A673 (cell line): ENCODE results near the gene TMBIM1. TPM values are rescaled to one million over a fixed set of nuclear protein-coding genes. Genes with fewer than 3 reads are reported as not detected.

ENCODE experiments used
- BruUV-seq: library from RNA; stranded (reverse); fragments of 400-500 nt; replicated peaks from 2 replicates; lab custom pipeline; 2021; lab: Mats Ljungman, UMichigan
- CTCF ChIA-PET: fragments of 300-600 bp; sonication (Branson Sonifier 250); formaldehyde crosslinking; loops from one replicate; lab custom pipeline; 2022; ENCODE audit warnings: antibody characterized with exemption; lab: Charles Lee
- POLR2A ChIA-PET: fragments of 300-600 bp; sonication (Branson Sonifier 250); formaldehyde crosslinking; loops from one replicate; lab custom pipeline; 2022; ENCODE audit warnings: antibody characterized with exemption; ENCODE audit not compliant: low non-redundant PET; lab: Charles Lee
- DNase-seq: peaks from one replicate; pipeline ENCODE4 v3.0.0-alpha.2; 2015; ENCODE audit warnings: low spot score
- H3K27ac ChIP-seq: fragments of 200-600 bp; sonication (generic); 2 replicates; pipeline ENCODE4 v1.5.1; 2016; ENCODE audit warnings: mixed run types, low read depth, mild to moderate bottlenecking, mixed read lengths, antibody characterized with exemption, low read length; ENCODE audit not compliant: poor library complexity, severe bottlenecking
- H3K27me3 ChIP-seq: fragments of 200-600 bp; sonication (generic); replicated peaks from 2 replicates; pipeline ENCODE4 v1.6.1; 2017; ENCODE audit warnings: mixed run types, low read depth, mild to moderate bottlenecking, mixed read lengths, antibody characterized with exemption, low read length; ENCODE audit not compliant: insufficient read depth, poor library complexity
- H3K36me3 ChIP-seq: fragments of 200-600 bp; sonication (generic); 2 replicates; pipeline ENCODE4 v1.6.1; 2016; ENCODE audit warnings: mixed run types, mild to moderate bottlenecking, mixed read lengths, antibody characterized with exemption, low read length; ENCODE audit not compliant: insufficient read depth, poor library complexity, severe bottlenecking
- H3K4me1 ChIP-seq: fragments of 200-600 bp; sonication (generic); 2 replicates; pipeline ENCODE4 v1.6.1; 2017; ENCODE audit warnings: mixed run types, mild to moderate bottlenecking, mixed read lengths, antibody characterized with exemption, low read length; ENCODE audit not compliant: insufficient read depth, poor library complexity, severe bottlenecking
- H3K4me3 ChIP-seq: fragments of 200-600 bp; sonication (generic); 2 replicates; pipeline ENCODE4 v1.5.1; 2016; ENCODE audit warnings: low read depth, mixed run types, mild to moderate bottlenecking, mixed read lengths, low read length; ENCODE audit not compliant: poor library complexity, severe bottlenecking
- H3K9me3 ChIP-seq: fragments of 200-600 bp; sonication (generic); 2 replicates; pipeline ENCODE4 v1.6.1; 2016; ENCODE audit warnings: mixed run types, low read depth, mild to moderate bottlenecking, mixed read lengths, antibody characterized with exemption, low read length; ENCODE audit not compliant: poor library complexity, severe bottlenecking
- EZH2 ChIP-seq: fragments of 200-600 bp; sonication (generic); IDR thresholded peaks from 2 replicates; pipeline ENCODE4 v1.6.1; 2017; ENCODE audit warnings: borderline replicate concordance, low read depth, mild to moderate bottlenecking, mixed read lengths, antibody characterized with exemption, low read length; ENCODE audit not compliant: poor library complexity, severe bottlenecking
- intact Hi-C: fragments of 100-400 bp; cut with micrococcal nuclease; formaldehyde crosslinking; loops from one replicate; pipeline ENCODE4 v1.10.0; 2022; ENCODE audit not compliant: unreplicated experiment
- total RNA-seq: library from RNA; stranded (reverse); gene quantifications from 2 replicates; pipeline ENCODE4 v1.2.3, GENCODE V29; 2021
- TF ChIP-seq, protein P1 (sequence below): fragments of 300-800, 200-600 bp; sonication (generic); conservative IDR thresholded peaks from 2 replicates; pipeline ENCODE4 v1.5.1; 2017; ENCODE audit warnings: low read depth, mild to moderate bottlenecking, antibody characterized with exemption, low read length, moderate library complexity, mixed read lengths

The TMBIM1 gene
- total RNA-seq, 1 experiment from 2014 or later = 43.9 TPM

GRCh38 chr2:218328294-218328693 is 36.0 kb upstream of the TMBIM1 start:
- ChIA-PET CTCF (no interaction called here), POLR2A (interaction anchor here (0.7 kb wide), 1 partner anchor 83 kb away, joined by 10 read pairs; no protein-coding TSS in a partner anchor)
- no TSS peak for BruUV-seq
- no peak for DNase-seq
- TF ChIP-seq, protein P1, sequence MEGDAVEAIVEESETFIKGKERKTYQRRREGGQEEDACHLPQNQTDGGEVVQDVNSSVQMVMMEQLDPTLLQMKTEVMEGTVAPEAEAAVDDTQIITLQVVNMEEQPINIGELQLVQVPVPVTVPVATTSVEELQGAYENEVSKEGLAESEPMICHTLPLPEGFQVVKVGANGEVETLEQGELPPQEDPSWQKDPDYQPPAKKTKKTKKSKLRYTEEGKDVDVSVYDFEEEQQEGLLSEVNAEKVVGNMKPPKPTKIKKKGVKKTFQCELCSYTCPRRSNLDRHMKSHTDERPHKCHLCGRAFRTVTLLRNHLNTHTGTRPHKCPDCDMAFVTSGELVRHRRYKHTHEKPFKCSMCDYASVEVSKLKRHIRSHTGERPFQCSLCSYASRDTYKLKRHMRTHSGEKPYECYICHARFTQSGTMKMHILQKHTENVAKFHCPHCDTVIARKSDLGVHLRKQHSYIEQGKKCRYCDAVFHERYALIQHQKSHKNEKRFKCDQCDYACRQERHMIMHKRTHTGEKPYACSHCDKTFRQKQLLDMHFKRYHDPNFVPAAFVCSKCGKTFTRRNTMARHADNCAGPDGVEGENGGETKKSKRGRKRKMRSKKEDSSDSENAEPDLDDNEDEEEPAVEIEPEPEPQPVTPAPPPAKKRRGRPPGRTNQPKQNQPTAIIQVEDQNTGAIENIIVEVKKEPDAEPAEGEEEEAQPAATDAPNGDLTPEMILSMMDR = no peak
- no peak for TF ChIP-seq EZH2
- no peaks in the 10 kb centered on the region for H3K36me3 ChIP-seq
- no peak overlapping the region for H3K27ac ChIP-seq
- intact Hi-C loops = no loop called here
- no peaks in the 10 kb centered on the region for H3K27me3 ChIP-seq
- H3K9me3 ChIP-seq = no peaks in the 10 kb centered on the region
- peaks cover 9% of the 10 kb centered on the region for H3K4me1 ChIP-seq
- H3K4me3 ChIP-seq = no peak overlapping the region

DNA sequence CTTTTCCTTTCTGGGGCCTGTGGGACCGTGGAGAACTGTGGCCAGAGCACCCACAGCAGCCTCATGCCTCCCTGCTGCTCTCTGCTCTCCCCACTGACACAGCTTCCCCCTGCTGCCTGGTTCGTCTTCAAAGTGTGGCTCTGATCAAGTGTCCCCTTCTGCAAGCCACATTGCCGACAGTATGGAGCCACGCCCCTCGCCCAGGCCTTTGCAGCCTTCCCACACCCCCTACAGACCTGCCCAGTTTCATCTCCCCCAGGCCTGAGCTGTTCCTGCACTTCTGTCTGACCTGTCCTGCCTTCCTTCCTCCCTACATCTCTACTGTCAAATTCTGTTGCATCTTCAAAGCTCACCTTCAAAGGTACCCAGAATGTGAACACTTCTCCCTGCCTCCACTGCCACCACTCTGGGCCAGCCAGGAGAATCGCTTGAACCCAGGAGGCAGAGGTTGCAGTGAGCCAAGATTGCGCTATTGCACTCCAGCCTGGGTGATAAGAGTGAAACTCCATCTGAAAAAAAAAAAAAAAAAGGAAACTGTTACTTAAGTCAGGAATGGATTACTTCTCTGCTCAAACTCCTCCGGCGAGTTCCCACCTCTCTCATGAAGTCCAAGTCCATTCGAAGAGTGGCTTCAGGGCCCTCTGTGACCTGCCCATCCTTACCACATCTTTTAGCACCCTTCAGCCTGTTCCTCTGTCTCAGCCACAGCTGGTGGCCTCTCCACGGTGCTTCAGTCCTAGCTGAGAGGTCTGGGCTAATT is 35.3 kb upstream of the TMBIM1 start:
- CTCF ChIA-PET = no interaction called here
- BruUV-seq = no TSS peak

DNA sequence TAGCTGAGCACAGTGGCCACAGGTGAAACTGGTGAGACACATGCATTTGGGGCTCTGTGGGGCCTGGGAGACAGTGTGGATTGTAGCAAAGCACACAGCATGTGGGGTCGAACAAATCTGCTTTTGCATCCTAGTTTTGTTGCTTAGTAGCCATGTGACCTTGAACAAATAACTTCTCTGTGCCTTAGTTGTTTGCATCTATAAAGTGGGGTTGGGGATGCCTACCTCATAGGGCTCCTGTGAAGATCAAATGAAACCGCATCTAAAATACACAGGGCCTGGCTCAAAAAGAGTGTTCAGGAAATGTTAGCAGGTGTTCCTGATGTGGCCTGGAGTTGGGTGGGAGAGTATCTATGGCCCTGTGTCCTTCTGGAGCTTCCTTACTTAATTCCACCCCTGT is 34.0 kb upstream of the TMBIM1 start:
- no peak for TF ChIP-seq EZH2
- TF ChIP-seq, protein P1 = no peak
- peaks cover 13% of the 10 kb centered on the region for H3K4me1 ChIP-seq
- intact Hi-C loops = no loop called here
- H3K27ac ChIP-seq = no peak overlapping the region
- H3K27me3 ChIP-seq = no peaks in the 10 kb centered on the region
- H3K4me3 ChIP-seq = no peak overlapping the region
- no peaks in the 10 kb centered on the region for H3K36me3 ChIP-seq
- ChIA-PET POLR2A (no interaction called here), CTCF (no interaction called here)
- BruUV-seq = no TSS peak
- no peaks in the 10 kb centered on the region for H3K9me3 ChIP-seq
- DNase-seq = no peak

More for the DNA sequence above, 35.3 kb upstream of the TMBIM1 start:
- H3K27ac ChIP-seq = no peak overlapping the region
- H3K4me3 ChIP-seq = no peak overlapping the region
- no peaks in the 10 kb centered on the region for H3K9me3 ChIP-seq
- no peaks in the 10 kb centered on the region for H3K36me3 ChIP-seq
- intact Hi-C loops = no loop called here
- H3K27me3 ChIP-seq = no peaks in the 10 kb centered on the region
- TF ChIP-seq, protein P1 = no peak
- POLR2A ChIA-PET = interaction anchor here (0.7 kb wide), 1 partner anchor 83 kb away, joined by 10 read pairs; no protein-coding TSS in a partner anchor
- peaks cover 11% of the 10 kb centered on the region for H3K4me1 ChIP-seq
- no peak for DNase-seq
